ENCODE data around the gene ESPN.

The ESPN gene

DNA sequence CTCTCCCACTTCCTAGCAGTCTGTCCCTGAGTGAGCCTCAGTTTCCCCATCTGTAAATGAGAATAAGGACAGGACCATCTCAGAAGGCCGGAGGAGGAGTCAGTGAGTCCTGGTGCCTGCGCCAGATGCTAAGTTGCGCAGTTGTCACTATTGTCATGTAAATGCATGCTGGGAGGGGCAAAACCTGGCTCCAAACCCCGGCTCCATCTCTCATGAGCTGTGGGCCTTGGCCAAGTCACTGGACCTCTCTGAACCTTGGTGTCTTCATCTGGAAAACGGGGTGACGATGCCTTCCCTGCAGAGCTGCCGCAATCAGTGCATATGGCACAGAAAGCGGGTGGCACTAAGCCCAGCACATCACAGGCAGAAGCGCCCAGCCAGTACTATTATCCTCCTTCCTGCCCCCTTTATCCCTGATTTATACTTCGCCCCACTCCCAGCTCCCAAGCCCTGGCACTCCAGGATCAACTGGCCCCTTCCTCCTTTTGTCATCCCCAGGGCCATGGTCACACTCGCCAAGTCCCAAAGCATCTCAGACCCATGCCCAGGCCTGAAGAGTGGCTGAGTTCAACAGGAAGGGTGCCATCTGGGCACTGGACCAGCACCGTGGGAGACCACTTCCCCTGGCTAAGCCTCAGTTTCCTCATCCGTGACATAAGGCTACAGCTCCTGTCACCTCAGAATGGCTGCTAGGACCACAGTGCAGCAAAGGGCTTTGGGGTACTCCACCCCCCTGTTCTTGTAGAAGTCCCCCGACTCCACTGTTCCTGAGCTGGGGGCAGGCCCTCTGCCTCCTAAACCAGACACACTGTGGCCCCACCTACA is 71.2 kb downstream of the ESPN start:
- DNase-seq (ENCODE audit: low read depth in 4 of 4, low spot score in 1 of 4): no peak

DNA sequence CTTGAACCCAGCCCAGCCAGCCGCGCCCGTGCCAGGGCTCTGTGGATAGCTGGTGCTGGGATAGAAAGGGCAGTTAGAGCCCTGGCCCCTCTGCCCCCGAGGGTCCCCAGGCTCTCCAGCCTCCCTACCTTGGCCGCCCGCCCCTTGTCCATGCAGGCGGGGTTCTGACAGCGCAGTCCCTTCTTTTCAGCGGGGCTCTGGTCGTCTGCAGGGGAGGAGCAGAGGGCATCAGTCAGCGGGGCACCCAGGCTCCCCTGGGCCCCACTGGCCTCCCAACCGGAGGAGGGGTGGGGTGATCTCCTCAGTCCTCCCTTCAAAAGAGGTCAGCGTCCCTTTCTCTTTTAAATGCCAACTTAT is 71.8 kb downstream of the ESPN start:
- DNase-seq (ENCODE audit: low read depth in 4 of 4, low spot score in 1 of 4): no peak

DNA sequence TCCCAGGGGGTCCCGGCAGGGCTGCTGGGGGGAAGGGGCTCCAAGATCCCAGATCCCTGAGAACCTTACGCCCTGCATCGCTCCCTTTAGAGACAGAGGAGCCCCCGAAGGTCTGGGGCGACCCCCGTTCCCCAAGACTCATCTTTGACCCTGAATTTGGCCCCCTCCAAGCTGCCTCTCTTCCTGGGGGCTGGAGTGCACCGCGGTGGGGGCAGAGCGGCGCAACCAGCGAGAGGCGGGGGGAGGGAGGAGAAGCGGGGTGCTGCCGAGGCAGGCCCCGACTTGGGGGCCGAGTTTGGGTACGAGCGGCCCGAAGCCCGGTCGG is 72.3 kb downstream of the ESPN start:
- no peak for DNase-seq (ENCODE audit: low read depth in 4 of 4, low spot score in 1 of 4)

DNA sequence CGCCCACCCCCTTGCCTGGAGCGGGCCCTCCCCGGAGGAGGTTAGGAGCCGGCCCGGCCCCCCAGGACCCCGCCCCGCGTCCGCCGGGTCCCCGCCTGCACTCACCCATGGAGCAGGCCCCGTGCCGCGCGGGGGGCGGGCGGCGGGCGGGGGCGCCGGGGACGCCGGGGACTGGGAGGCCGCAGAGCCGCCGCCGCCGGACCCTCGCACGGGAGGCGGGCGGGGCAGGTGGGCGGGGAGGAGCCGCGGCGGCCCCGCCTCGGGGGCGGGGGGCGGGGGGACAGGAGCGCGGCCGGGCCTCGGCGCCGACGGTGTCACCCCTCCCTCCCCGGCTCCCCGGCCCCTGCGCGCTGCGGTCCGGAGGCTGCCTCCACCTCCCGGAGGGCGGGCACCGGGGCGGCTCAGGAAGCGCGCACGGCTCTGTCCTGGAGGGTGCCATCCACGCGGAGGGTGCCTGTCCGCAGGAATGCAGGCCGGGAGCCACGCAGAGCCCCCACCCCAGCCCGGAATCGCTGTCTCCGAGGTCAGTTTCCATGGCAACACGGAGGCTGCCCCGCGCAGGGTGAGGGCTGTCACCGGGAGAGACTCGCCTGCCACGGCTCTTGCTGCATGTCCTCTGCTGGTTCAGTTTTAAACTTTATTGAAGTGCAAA is 72.8 kb downstream of the ESPN start:
- DNase-seq (ENCODE audit: low read depth in 4 of 4, low spot score in 1 of 4): peak in 2 of 4 experiments; percentile 31 to 38

DNA sequence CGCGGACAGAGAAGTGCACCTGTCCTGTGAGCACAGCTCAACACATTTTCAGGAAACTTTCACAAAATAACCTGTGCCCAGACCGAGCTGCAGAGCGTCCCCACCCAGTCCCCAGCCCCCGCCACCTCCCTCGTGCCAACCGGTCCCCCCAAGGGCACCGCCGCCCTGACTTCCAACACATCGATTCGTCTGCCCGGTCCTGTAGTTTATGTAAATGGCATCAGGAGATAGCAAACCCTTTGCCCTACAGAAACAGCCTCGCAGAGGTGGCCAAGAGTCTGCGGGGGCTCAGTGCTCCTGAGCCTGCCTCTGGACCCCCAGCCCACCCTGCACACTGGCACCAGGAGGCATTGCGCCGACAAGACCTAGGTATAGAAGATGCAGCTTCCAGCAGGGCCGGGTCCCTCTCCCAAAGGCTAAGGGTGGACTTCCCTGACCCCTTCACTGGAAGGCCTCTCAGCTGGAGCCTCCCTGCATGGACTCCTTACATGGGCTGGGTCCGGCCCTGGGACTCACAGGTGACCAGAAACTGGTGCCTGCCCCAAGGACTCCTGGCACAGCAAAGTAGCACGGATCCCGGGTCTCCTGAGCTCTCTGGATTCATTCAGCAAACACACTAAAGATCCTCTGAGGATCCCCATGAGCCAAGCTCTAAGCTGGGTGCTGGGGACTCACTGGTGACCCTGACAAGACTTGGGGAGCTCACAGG is 73.4 kb downstream of the ESPN start:
- DNase-seq (ENCODE audit: low read depth in 4 of 4, low spot score in 1 of 4): no peak

DNA sequence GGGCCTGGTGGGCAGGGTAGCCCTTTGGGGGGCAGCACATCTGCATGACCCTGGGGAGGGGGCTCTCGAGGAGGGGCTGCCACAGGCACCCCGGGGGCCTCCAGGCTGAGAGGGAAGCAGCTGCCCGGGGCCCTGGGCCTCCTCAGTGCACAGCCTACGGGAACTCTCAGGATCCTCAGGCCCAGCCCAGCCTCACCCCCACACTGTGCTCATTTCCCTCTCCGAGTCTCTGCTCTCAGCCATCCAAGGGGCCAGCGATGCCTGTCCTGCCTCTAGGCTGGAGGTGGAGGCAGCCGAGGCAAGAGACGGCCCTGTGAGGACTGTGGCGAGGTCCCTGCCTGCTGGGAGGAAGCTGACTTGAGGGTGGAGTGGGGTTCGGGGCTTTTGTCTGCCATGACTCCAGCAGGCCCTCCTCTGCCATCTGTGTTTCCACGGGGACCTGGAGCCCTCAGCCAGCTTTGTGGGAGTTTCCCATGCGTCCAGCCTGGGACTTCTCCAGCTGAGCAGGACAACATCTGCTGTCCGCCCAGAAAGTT is 74.1 kb downstream of the ESPN start:
- DNase-seq (ENCODE audit: low read depth in 4 of 4, low spot score in 1 of 4): no peak

DNA sequence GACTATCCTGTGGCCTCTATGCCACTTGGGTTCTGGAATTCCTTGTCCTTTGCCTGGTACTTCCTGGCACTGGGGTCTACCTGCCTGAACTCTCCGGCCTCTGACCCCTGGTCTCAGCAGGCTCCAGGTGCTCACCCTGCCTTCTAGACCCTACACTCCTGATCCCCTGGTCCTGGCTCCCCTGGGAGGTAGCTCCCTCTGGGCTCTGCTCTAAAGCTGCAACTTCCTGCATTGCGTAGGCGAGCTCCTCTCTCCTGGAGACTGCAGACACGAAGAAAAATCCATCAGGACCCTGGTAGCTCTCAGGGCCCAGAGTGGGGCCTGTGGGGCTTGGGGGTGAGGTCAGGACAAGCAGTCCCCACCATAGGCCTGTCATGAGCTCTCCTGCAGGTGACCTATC is 74.7 kb downstream of the ESPN start:
- no peak for DNase-seq (ENCODE audit: low read depth in 4 of 4, low spot score in 1 of 4)

DNA sequence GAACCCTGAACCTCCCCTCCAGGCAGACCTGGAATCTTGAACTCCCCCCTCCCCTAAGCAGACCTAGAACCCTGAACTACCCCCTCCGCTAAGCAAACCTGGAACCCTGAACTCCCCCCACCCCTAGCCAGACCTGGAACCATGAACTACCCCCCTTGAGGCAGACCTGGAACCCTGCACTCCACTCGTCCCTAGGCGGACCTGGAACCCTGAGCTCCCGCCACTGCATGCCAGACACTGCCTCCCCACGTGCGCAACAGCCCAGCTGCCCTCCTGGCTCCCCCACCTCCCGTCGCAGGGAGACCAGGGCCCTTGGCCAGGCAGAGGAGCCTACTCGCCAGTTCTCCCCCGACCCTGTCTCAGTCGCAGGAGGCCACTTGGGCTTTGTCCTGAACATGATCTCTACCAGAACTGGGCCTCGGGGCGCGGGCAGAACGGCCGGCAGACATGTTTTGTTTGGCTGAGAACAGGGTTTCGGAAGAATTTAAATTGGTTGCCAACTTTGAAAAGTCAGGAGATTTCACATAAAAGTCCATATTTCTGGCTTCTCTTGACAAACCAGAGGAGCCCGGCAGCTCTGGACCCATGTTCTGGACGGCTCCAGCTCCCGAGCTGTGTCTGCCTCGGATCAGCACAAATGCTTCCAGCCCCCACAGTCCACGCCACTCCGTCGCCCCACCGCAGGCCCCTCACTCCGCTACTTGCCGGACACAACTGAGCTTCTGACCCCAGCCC is 76.1 kb downstream of the ESPN start:
- no peak for DNase-seq (ENCODE audit: low read depth in 4 of 4, low spot score in 1 of 4)

- no peak for DNase-seq (ENCODE audit: low read depth in 4 of 4, low spot score in 1 of 4)
Observed at GRCh38 chr1:6501279-6501813, 76.8 kb downstream of the ESPN start.

GRCh38 chr1:6502000-6502891 is 77.7 kb downstream of the ESPN start:
- DNase-seq (ENCODE audit: low read depth in 4 of 4, low spot score in 1 of 4): no peak

- no peak for DNase-seq (ENCODE audit: low read depth in 4 of 4, low spot score in 1 of 4)
Observed at GRCh38 chr1:6503884-6504602, 79.5 kb downstream of the ESPN start.

- no peak for DNase-seq (ENCODE audit: low read depth in 4 of 4, low spot score in 1 of 4)
Observed at GRCh38 chr1:6504887-6505286, 80.3 kb downstream of the ESPN start.

- DNase-seq (ENCODE audit: low read depth in 4 of 4, low spot score in 1 of 4): no peak
Observed at GRCh38 chr1:6505367-6506209, 81.0 kb downstream of the ESPN start.

- DNase-seq (ENCODE audit: low read depth in 4 of 4, low spot score in 1 of 4): no peak
Observed at GRCh38 chr1:6506210-6507036, 81.8 kb downstream of the ESPN start.

GRCh38 chr1:6507037-6507428 is 82.5 kb downstream of the ESPN start:
- DNase-seq (ENCODE audit: low read depth in 4 of 4, low spot score in 1 of 4): no peak

GRCh38 chr1:6507461-6507911 is 82.9 kb downstream of the ESPN start:
- DNase-seq (ENCODE audit: low read depth in 4 of 4, low spot score in 1 of 4): no peak

GRCh38 chr1:6508154-6508815 is 83.7 kb downstream of the ESPN start:
- DNase-seq (ENCODE audit: low read depth in 4 of 4, low spot score in 1 of 4): no peak
